ENCODE measurements around the gene ZMAT5. TPM values are rescaled to one million over a fixed set of nuclear protein-coding genes. Genes with fewer than 3 reads are reported as not detected.
"Not testable (repeated sequence)": the region's sequence is repeated elsewhere in the genome, so short reads cannot be mapped to it uniquely, and the experiment has no call there.

Gene ZMAT5
- total RNA-seq, 2 experiments from 2014 or later = 19.4 to 20.6 TPM

GRCh38 chr22:29756341-29756740 lies 10.5 kb downstream of the ZMAT5 start:
- POLR2A ChIA-PET = no interaction called here
- H3K4me1 Mint-ChIP-seq = peaks cover 4% of the 10 kb centered on the region

GRCh38 chr22:29755889-29756288 lies 10.9 kb downstream of the ZMAT5 start:
- H3K9me3 Mint-ChIP-seq = no peaks in the 10 kb centered on the region
- H3K27ac Mint-ChIP-seq = no peak overlapping the region
- ATAC-seq (ENCODE audit: low read depth) (no peak), DNase-seq (no peak)
- peaks cover 7% of the 10 kb centered on the region for H3K4me1 Mint-ChIP-seq
- H3K4me3 Mint-ChIP-seq = no peak overlapping the region
- H3K36me3 Mint-ChIP-seq = no peaks in the 10 kb centered on the region
- POLR2A ChIA-PET = no interaction called here
- H3K27me3 Mint-ChIP-seq = no peaks in the 10 kb centered on the region

More at GRCh38 chr22:29756341-29756740, 10.5 kb downstream of the ZMAT5 start:
- H3K27ac Mint-ChIP-seq = no peak overlapping the region
- no peaks in the 10 kb centered on the region for H3K36me3 Mint-ChIP-seq
- H3K4me3 Mint-ChIP-seq = no peak overlapping the region
- ATAC-seq (ENCODE audit: low read depth) (no peak), DNase-seq (no peak)
- H3K9me3 Mint-ChIP-seq = no peaks in the 10 kb centered on the region
- H3K27me3 Mint-ChIP-seq = no peaks in the 10 kb centered on the region

GRCh38 chr22:29754658-29755395 lies 12.0 kb downstream of the ZMAT5 start:
- DNase-seq; H3K36me3 Mint-ChIP-seq; POLR2A ChIA-PET; ATAC-seq (ENCODE audit: low read depth); H3K9me3 Mint-ChIP-seq; H3K27me3 Mint-ChIP-seq; H3K27ac Mint-ChIP-seq; H3K4me3 Mint-ChIP-seq: not testable (repeated sequence)
- H3K4me1 Mint-ChIP-seq = peaks cover 15% of the 10 kb centered on the region

GRCh38 chr22:29753808-29754657 lies 12.8 kb downstream of the ZMAT5 start:
- Mint-ChIP-seq H3K27ac (no peak overlapping the region), H3K36me3 (peaks cover 4% of the 10 kb centered on the region), H3K4me1 (peaks cover 15% of the 10 kb centered on the region), H3K9me3 (no peaks in the 10 kb centered on the region), H3K27me3 (no peaks in the 10 kb centered on the region), H3K4me3 (no peak overlapping the region)
- POLR2A ChIA-PET = no interaction called here
- ATAC-seq (ENCODE audit: low read depth) = no peak
- no peak for DNase-seq

- H3K9me3 Mint-ChIP-seq = no peaks in the 10 kb centered on the region
- no peak for DNase-seq
- H3K27me3 Mint-ChIP-seq = no peaks in the 10 kb centered on the region
- peaks cover 4% of the 10 kb centered on the region for H3K36me3 Mint-ChIP-seq
- no peak overlapping the region for H3K4me3 Mint-ChIP-seq
- POLR2A ChIA-PET = interaction anchor here (1.1 kb wide), 1 partner anchor 15 kb away, joined by 3 read pairs; the partner anchor contains the start of gene ZMAT5
- H3K4me1 Mint-ChIP-seq = peaks cover 15% of the 10 kb centered on the region
- ATAC-seq (ENCODE audit: low read depth) = no peak
- peak overlapping the region; percentile 67 for H3K27ac Mint-ChIP-seq
These were observed 15.1 kb downstream of the ZMAT5 start for GRCh38 chr22:29751669-29752068.

- Mint-ChIP-seq H3K27ac (peak overlapping the region; percentile 82), H3K9me3 (no peaks in the 10 kb centered on the region), H3K27me3 (no peaks in the 10 kb centered on the region), H3K4me3 (no peak overlapping the region), H3K4me1 (peaks cover 15% of the 10 kb centered on the region), H3K36me3 (peaks cover 4% of the 10 kb centered on the region)
- DNase-seq (no peak), ATAC-seq (ENCODE audit: low read depth) (peak; percentile 82)
- POLR2A ChIA-PET = interaction anchor here (1.1 kb wide), 1 partner anchor 16 kb away, joined by 3 read pairs; the partner anchor contains the start of gene ZMAT5
These were observed 16.0 kb downstream of the ZMAT5 start for GRCh38 chr22:29750559-29751538.

GRCh38 chr22:29750029-29750428 lies 16.8 kb downstream of the ZMAT5 start:
- Mint-ChIP-seq H3K4me3 (no peak overlapping the region), H3K27me3 (no peaks in the 10 kb centered on the region), H3K9me3 (no peaks in the 10 kb centered on the region), H3K36me3 (peaks cover 4% of the 10 kb centered on the region), H3K27ac (peak overlapping the region; percentile 82), H3K4me1 (peaks cover 15% of the 10 kb centered on the region)
- POLR2A ChIA-PET = no interaction called here
- DNase-seq (no peak), ATAC-seq (ENCODE audit: low read depth) (no peak)

GRCh38 chr22:29748248-29748893 lies 18.4 kb downstream of the ZMAT5 start:
- POLR2A ChIA-PET = no interaction called here
- H3K27me3 Mint-ChIP-seq = no peaks in the 10 kb centered on the region

GRCh38 chr22:29747832-29748231 lies 19.0 kb downstream of the ZMAT5 start:
- Mint-ChIP-seq H3K36me3 (peaks cover 4% of the 10 kb centered on the region), H3K27ac (no peak overlapping the region), H3K4me1 (peaks cover 15% of the 10 kb centered on the region), H3K4me3 (no peak overlapping the region), H3K27me3 (no peaks in the 10 kb centered on the region), H3K9me3 (no peaks in the 10 kb centered on the region)
- no peak for ATAC-seq (ENCODE audit: low read depth)
- no peak for DNase-seq
- POLR2A ChIA-PET = no interaction called here

More at GRCh38 chr22:29748248-29748893, 18.4 kb downstream of the ZMAT5 start:
- DNase-seq = no peak
- Mint-ChIP-seq H3K27ac (no peak overlapping the region), H3K4me1 (peaks cover 15% of the 10 kb centered on the region), H3K36me3 (peaks cover 4% of the 10 kb centered on the region), H3K9me3 (no peaks in the 10 kb centered on the region), H3K4me3 (no peak overlapping the region)
- ATAC-seq (ENCODE audit: low read depth) = no peak

- no peak for ATAC-seq (ENCODE audit: low read depth)
- Mint-ChIP-seq H3K9me3 (no peaks in the 10 kb centered on the region), H3K36me3 (peaks cover 7% of the 10 kb centered on the region), H3K4me1 (peaks cover 6% of the 10 kb centered on the region), H3K27me3 (no peaks in the 10 kb centered on the region), H3K27ac (no peak overlapping the region), H3K4me3 (no peak overlapping the region)
- POLR2A ChIA-PET = no interaction called here
- no peak for DNase-seq
These were observed 21.9 kb downstream of the ZMAT5 start for GRCh38 chr22:29744902-29745301.

GRCh38 chr22:29742326-29742725 lies 24.5 kb downstream of the ZMAT5 start:
- H3K4me1 Mint-ChIP-seq = peaks cover 6% of the 10 kb centered on the region
- POLR2A ChIA-PET = interaction anchor here (1.3 kb wide), 1 partner anchor 24 kb away, joined by 4 read pairs; the partner anchor contains the start of genes UQCR10 and ZMAT5
- no peaks in the 10 kb centered on the region for H3K9me3 Mint-ChIP-seq
- no peaks in the 10 kb centered on the region for H3K27me3 Mint-ChIP-seq
- ATAC-seq (ENCODE audit: low read depth) (peak; percentile 30), DNase-seq (no peak)
- no peak overlapping the region for H3K27ac Mint-ChIP-seq
- H3K36me3 Mint-ChIP-seq = peaks cover 7% of the 10 kb centered on the region
- no peak overlapping the region for H3K4me3 Mint-ChIP-seq

GRCh38 chr22:29741926-29742325 lies 24.9 kb downstream of the ZMAT5 start:
- no peak for ATAC-seq (ENCODE audit: low read depth)
- H3K4me3 Mint-ChIP-seq = no peak overlapping the region
- POLR2A ChIA-PET = interaction anchor here (0.6 to 1.3 kb wide), 2 partner anchors 25 to 42 kb away, joined by 3 to 4 read pairs; partner anchors contain the start of genes UQCR10 and ZMAT5

More at GRCh38 chr22:29741926-29742325, 24.9 kb downstream of the ZMAT5 start:
- no peaks in the 10 kb centered on the region for H3K9me3 Mint-ChIP-seq
- DNase-seq = no peak
- peaks cover 6% of the 10 kb centered on the region for H3K4me1 Mint-ChIP-seq
- peaks cover 7% of the 10 kb centered on the region for H3K36me3 Mint-ChIP-seq
- H3K27ac Mint-ChIP-seq = no peak overlapping the region
- H3K27me3 Mint-ChIP-seq = no peaks in the 10 kb centered on the region
